ENCODE measurements around the gene NCKAP5.

GRCh38 chr2:132804051-132804450 is 764.2 kb downstream of the NCKAP5 start:
- no peak for TF ChIP-seq EP300 (IDR thresholded peaks at IDR 0.05; ENCODE audit: borderline replicate concordance)
- TF ChIP-seq REST (IDR thresholded peaks at IDR 0.05; ENCODE audit: low read depth), result no peak
- no peak for TF ChIP-seq CEBPB (IDR thresholded peaks at IDR 0.05)
- TF ChIP-seq MAX (IDR thresholded peaks at IDR 0.05), result no peak
- TF ChIP-seq USF1 (IDR thresholded peaks at IDR 0.05), result no peak
- no peak for TF ChIP-seq TAF1 (IDR thresholded peaks at IDR 0.05; ENCODE audit: low read depth)
- no peak for TF ChIP-seq TCF12 (IDR thresholded peaks at IDR 0.05; ENCODE audit: low read depth)
- TF ChIP-seq FOXM1 (IDR thresholded peaks at IDR 0.05; ENCODE audit: borderline replicate concordance, low read depth), result no peak
- no peak for TF ChIP-seq YY1 (IDR thresholded peaks at IDR 0.05; ENCODE audit: low read depth)
- no peak for TF ChIP-seq RAD21 (IDR thresholded peaks at IDR 0.05; ENCODE audit: low read depth)
- no peak for TF ChIP-seq CREB1 (IDR thresholded peaks at IDR 0.05; ENCODE audit: low read depth)
- no peak for TF ChIP-seq TEAD4 (IDR thresholded peaks at IDR 0.05)
- TF ChIP-seq EGR1 (IDR thresholded peaks at IDR 0.05), result no peak
- no peak for TF ChIP-seq ZBTB7A (IDR thresholded peaks at IDR 0.05; ENCODE audit: low read depth)
